Calu3 (cell line): ENCODE measurements around the gene CALR3. TPM values are rescaled to one million over a fixed set of nuclear protein-coding genes. Genes with fewer than 3 reads are reported as not detected.
"Not testable (repeated sequence)": the region's sequence is repeated elsewhere in the genome, so short reads cannot be mapped to it uniquely, and the experiment has no call there.

Source experiments
- BruUV-seq: library from RNA; stranded (reverse); fragments of 400-500 nt; replicated peaks from 2 replicates; lab custom pipeline; 2021; lab: Mats Ljungman, UMichigan
- CTCF ChIA-PET: fragments of 300-600 bp; sonication (Branson Sonifier 250); formaldehyde crosslinking; loops from one replicate; lab custom pipeline; 2022; ENCODE audit warnings: antibody characterized with exemption; lab: Charles Lee
- DNase-seq: peaks from one replicate; pipeline ENCODE4 v3.0.0; 2022
- H3K27ac Mint-ChIP-seq: one replicate; pipeline ENCODE4 v1.8.0; 2022; ENCODE audit warnings: mixed read lengths; ENCODE audit not compliant: unreplicated experiment
- H3K27me3 Mint-ChIP-seq: one replicate; pipeline ENCODE4 v1.8.0; 2022; ENCODE audit warnings: mixed read lengths; ENCODE audit not compliant: unreplicated experiment
- H3K36me3 Mint-ChIP-seq: one replicate; pipeline ENCODE4 v1.8.0; 2022; ENCODE audit warnings: mild to moderate bottlenecking, moderate library complexity, mixed read lengths; ENCODE audit not compliant: insufficient read depth, unreplicated experiment
- H3K4me1 Mint-ChIP-seq: one replicate; pipeline ENCODE4 v1.8.0; 2022; ENCODE audit warnings: mild to moderate bottlenecking, low read depth, mixed read lengths; ENCODE audit not compliant: unreplicated experiment
- H3K4me3 Mint-ChIP-seq: one replicate; pipeline ENCODE4 v1.8.0; 2022; ENCODE audit warnings: mild to moderate bottlenecking, low read depth, moderate library complexity, mixed read lengths; ENCODE audit not compliant: unreplicated experiment
- H3K9me3 Mint-ChIP-seq: one replicate; pipeline ENCODE4 v1.8.0; 2022; ENCODE audit warnings: low read depth, mixed read lengths; ENCODE audit not compliant: unreplicated experiment
- CTCF ChIP-seq: fragments of 200-600 bp; IDR thresholded peaks from one replicate; pipeline ENCODE4 v1.8.0; 2022; ENCODE audit warnings: antibody characterized with exemption; ENCODE audit not compliant: unreplicated experiment
- intact Hi-C: fragments of 100-400 bp; cut with micrococcal nuclease; formaldehyde crosslinking; loops from one replicate; pipeline ENCODE4 v1.10.0; 2022; ENCODE audit not compliant: unreplicated experiment
- total RNA-seq: library from RNA; stranded (reverse); gene quantifications from 2 replicates; pipeline ENCODE4 v1.2.3, GENCODE V29; 2022

CALR3 gene
- total RNA-seq, 1 experiment from 2014 or later: not detected

- intact Hi-C loops: no loop called here
- Mint-ChIP-seq H3K4me3 (no peak overlapping the region), H3K4me1 (peaks cover 21% of the 10 kb centered on the region), H3K27me3 (no peaks in the 10 kb centered on the region), H3K36me3 (peaks cover 8% of the 10 kb centered on the region), H3K27ac (no peak overlapping the region), H3K9me3 (no peaks in the 10 kb centered on the region)
- no peak for DNase-seq
- CTCF ChIA-PET: interaction anchor here (0.6 kb wide), 1 partner anchor 69 kb away, joined by 4 read pairs; no protein-coding TSS in a partner anchor
- BruUV-seq: no TSS peak
- no peak for TF ChIP-seq CTCF
These were observed 22.0 kb downstream of the CALR3 start for GRCh38 chr19:16473875-16474392.

GRCh38 chr19:16472992-16473391 is 23.0 kb downstream of the CALR3 start:
- no peak for DNase-seq
- H3K9me3 Mint-ChIP-seq: no peaks in the 10 kb centered on the region
- CTCF ChIA-PET: interaction anchor here (0.6 kb wide), 2 partner anchors 70 to 1925 kb away, joined by 4 read pairs; no protein-coding TSS in a partner anchor
- peaks cover 24% of the 10 kb centered on the region for H3K4me1 Mint-ChIP-seq
- TF ChIP-seq CTCF: no peak
- no TSS peak for BruUV-seq
- H3K27ac Mint-ChIP-seq: no peak overlapping the region
- peaks cover 8% of the 10 kb centered on the region for H3K36me3 Mint-ChIP-seq
- intact Hi-C loops: no loop called here
- H3K27me3 Mint-ChIP-seq: no peaks in the 10 kb centered on the region
- H3K4me3 Mint-ChIP-seq: no peak overlapping the region

GRCh38 chr19:16472559-16472899 is 23.4 kb downstream of the CALR3 start:
- BruUV-seq, H3K36me3 Mint-ChIP-seq, H3K9me3 Mint-ChIP-seq, H3K27me3 Mint-ChIP-seq, DNase-seq, intact Hi-C loops, H3K27ac Mint-ChIP-seq: not testable (repeated sequence)
- CTCF ChIA-PET: interaction anchor here (0.6 kb wide), 1 partner anchor 1925 kb away, joined by 4 read pairs; no protein-coding TSS in a partner anchor
- Mint-ChIP-seq H3K4me1 (peaks cover 24% of the 10 kb centered on the region), H3K4me3 (peak overlapping the region; percentile 75)

- intact Hi-C loops: no loop called here
- CTCF ChIA-PET: interaction anchor here (0.6 to 0.7 kb wide), 2 partner anchors 25 to 43 kb away, joined by 3 to 4 read pairs; partner anchors contain the start of genes C19orf44 and CALR3
- no peak for DNase-seq
- no peak for TF ChIP-seq CTCF
- Mint-ChIP-seq H3K36me3 (peaks cover 8% of the 10 kb centered on the region), H3K4me3 (peak overlapping the region; percentile 75), H3K9me3 (no peaks in the 10 kb centered on the region), H3K4me1 (peaks cover 24% of the 10 kb centered on the region), H3K27me3 (no peaks in the 10 kb centered on the region), H3K27ac (no peak overlapping the region)
- TSS peak; percentile 36 for BruUV-seq
These were observed 24.8 kb downstream of the CALR3 start for GRCh38 chr19:16470911-16471811.
